Activated CD4-positive, CD25-positive, alpha-beta regulatory T cell treated with anti-CD3 and anti-CD28 coated beads, Interleukin-2, amount 50 U/mL, for 24 hours (primary cell): Measurements from ENCODE around the gene EXOC4.

Experiments
- ATAC-seq, 2 donors: fragments of 150-1000 bp; cut with Tn5 transposase; one replicate each; pipeline ENCODE4 v1.10.0; 2021; ENCODE audit warnings: mild to moderate bottlenecking in 1 of 2, moderate library complexity in 1 of 2

Gene EXOC4

GRCh38 chr7:133808493-133808866 is 555.6 kb downstream of the EXOC4 start:
- no peak for ATAC-seq

GRCh38 chr7:133812877-133813276 is 560.0 kb downstream of the EXOC4 start:
- no peak for ATAC-seq

GRCh38 chr7:133815611-133816210 is 562.8 kb downstream of the EXOC4 start:
- no peak for ATAC-seq

GRCh38 chr7:133819695-133820094 is 566.8 kb downstream of the EXOC4 start:
- ATAC-seq = no peak

GRCh38 chr7:133820584-133820983 is 567.7 kb downstream of the EXOC4 start:
- ATAC-seq = no peak

GRCh38 chr7:133821171-133821570 is 568.3 kb downstream of the EXOC4 start:
- no peak for ATAC-seq

- ATAC-seq = no peak
Measured at GRCh38 chr7:133822001-133822641, 569.2 kb downstream of the EXOC4 start.

GRCh38 chr7:133822868-133823552 is 570.1 kb downstream of the EXOC4 start:
- no peak for ATAC-seq

GRCh38 chr7:133824132-133824531 is 571.3 kb downstream of the EXOC4 start:
- no peak for ATAC-seq

- no peak for ATAC-seq
Measured at GRCh38 chr7:133827707-133828623, 575.1 kb downstream of the EXOC4 start.

GRCh38 chr7:133828906-133829305 is 576.0 kb downstream of the EXOC4 start:
- ATAC-seq = no peak

- ATAC-seq = no peak
Measured at GRCh38 chr7:133829336-133829897, 576.5 kb downstream of the EXOC4 start.

GRCh38 chr7:133830081-133830480 is 577.2 kb downstream of the EXOC4 start:
- ATAC-seq = no peak

GRCh38 chr7:133836666-133837065 is 583.8 kb downstream of the EXOC4 start:
- ATAC-seq = no peak

GRCh38 chr7:133837224-133837623 is 584.3 kb downstream of the EXOC4 start:
- no peak for ATAC-seq

- ATAC-seq = no peak
Measured at GRCh38 chr7:133839121-133839520, 586.2 kb downstream of the EXOC4 start.

GRCh38 chr7:133843341-133843740 is 590.5 kb downstream of the EXOC4 start:
- ATAC-seq = no peak

GRCh38 chr7:133845005-133845404 is 592.1 kb downstream of the EXOC4 start:
- ATAC-seq = no peak

GRCh38 chr7:133846203-133846945 is 593.5 kb downstream of the EXOC4 start:
- no peak for ATAC-seq

GRCh38 chr7:133850497-133851280 is 597.8 kb downstream of the EXOC4 start:
- no peak for ATAC-seq

GRCh38 chr7:133851411-133851810 is 598.5 kb downstream of the EXOC4 start:
- no peak for ATAC-seq
